AG04449 (cell line): ENCODE data around the gene MST1R.

Experiments used
- CTCF ChIA-PET: fragments of 350-600 bp; formaldehyde crosslinking; extraction: SDS; loops from one replicate; lab custom pipeline; 2021; ENCODE audit warnings: antibody characterized with exemption; lab: Yijun Ruan, JAX
- POLR2A ChIA-PET: fragments of 400-600, 350-600 bp; formaldehyde crosslinking; extraction: SDS; loops from one replicate; lab custom pipeline; 2020; ENCODE audit warnings: antibody characterized with exemption, inconsistent platforms; lab: Yijun Ruan, JAX
- DNase-seq: peaks from one replicate; pipeline ENCODE4 v3.0.0-alpha.2; 2010; ENCODE audit warnings: low read depth, low spot score
- H3K4me3 ChIP-seq: 2 replicates; pipeline ENCODE4 v1.5.1; 2011; ENCODE audit warnings: low read depth, mild to moderate bottlenecking, control low read depth, low read length
- TF ChIP-seq, protein P1 (sequence below): IDR thresholded peaks from one replicate; pipeline ENCODE4 v1.5.1; 2011; ENCODE audit warnings: mild to moderate bottlenecking, moderate library complexity, low read length, control low read depth, inconsistent platforms; ENCODE audit not compliant: insufficient read depth; ENCODE audit errors: missing control alignments

The MST1R gene

DNA sequence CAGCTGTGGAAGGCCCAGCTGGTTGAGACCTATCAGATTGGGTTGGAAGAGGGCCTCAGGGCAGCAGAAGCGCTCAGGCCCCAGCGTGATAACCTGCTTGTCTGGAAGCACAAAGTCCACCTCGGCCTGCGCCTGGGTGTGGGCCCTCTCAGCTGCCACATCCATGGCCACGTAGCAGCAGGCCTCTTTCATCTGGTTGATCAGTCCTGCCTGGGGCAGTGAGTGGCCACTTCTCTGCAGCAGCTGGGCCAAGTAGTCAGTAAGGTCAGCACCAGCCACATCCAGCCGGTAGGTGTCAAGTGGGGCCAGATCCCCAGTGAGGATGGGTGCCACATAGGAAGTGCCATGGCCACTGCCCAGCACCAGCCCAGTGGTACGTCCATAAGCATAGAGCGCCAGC lies 30.1 kb downstream of the MST1R start:
- CTCF ChIA-PET: no interaction called here
- H3K4me3 ChIP-seq: no peak overlapping the region
- POLR2A ChIA-PET: no interaction called here
- TF ChIP-seq, protein P1, sequence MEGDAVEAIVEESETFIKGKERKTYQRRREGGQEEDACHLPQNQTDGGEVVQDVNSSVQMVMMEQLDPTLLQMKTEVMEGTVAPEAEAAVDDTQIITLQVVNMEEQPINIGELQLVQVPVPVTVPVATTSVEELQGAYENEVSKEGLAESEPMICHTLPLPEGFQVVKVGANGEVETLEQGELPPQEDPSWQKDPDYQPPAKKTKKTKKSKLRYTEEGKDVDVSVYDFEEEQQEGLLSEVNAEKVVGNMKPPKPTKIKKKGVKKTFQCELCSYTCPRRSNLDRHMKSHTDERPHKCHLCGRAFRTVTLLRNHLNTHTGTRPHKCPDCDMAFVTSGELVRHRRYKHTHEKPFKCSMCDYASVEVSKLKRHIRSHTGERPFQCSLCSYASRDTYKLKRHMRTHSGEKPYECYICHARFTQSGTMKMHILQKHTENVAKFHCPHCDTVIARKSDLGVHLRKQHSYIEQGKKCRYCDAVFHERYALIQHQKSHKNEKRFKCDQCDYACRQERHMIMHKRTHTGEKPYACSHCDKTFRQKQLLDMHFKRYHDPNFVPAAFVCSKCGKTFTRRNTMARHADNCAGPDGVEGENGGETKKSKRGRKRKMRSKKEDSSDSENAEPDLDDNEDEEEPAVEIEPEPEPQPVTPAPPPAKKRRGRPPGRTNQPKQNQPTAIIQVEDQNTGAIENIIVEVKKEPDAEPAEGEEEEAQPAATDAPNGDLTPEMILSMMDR: no peak
- no peak for DNase-seq

DNA sequence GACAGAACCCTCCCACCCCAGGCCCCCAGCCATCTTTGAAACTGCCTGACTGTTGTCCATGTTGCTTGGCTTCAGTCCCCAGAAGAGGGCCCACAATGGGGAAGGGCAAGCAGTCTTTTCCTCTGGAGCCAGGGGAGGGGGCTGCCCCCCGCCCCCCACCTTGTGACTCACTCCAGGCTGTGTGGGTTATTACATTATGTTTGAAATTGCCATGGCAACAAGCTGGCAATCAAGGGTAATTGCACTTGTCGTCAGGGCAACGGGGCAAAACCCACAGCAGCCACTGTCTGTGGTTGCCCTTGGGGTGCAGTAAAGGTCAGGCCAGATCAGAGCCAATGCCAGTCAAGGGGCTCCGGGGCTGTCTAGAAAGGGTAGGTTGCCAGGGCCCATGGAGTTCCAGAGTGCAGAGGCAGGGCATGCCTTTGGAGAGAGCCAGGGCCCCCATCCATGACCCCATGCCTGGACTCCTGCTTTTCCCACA lies 30.8 kb downstream of the MST1R start:
- no peak overlapping the region for H3K4me3 ChIP-seq
- ChIA-PET POLR2A (no interaction called here), CTCF (interaction anchor here (1.5 kb wide), 1 partner anchor 10 kb away, joined by 3 read pairs; no protein-coding TSS in a partner anchor)
- no peak for DNase-seq
- TF ChIP-seq, protein P1: no peak

DNA sequence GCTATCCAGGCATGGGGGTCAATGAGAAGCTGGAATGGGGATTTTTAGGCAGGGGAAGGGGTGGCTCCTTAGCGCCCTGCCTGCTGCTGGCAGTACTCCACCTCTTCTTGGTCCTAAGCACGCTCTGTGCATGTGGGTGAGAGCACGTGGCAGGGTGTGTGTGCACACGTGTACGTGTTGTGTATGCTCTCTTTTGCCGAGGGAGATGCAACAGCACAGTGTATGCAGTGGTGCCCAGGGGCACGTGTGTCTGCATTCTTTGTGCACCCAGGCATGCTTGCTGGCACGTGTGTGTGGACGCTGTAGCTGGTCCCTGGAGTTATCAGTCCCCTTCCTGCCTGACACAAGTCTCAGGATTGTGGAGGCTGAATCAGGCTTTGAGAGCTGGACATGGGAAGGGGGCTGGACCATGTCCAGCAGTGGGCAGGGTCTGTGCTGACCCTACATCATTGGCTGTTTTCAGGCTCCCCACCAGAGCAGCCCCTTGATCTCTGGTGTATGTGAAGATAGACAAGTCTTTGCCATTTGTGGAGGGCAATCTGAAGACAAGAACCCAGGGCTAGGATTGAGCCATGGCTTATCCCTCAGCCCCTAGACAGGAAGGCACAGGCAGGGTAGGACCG lies 32.0 kb downstream of the MST1R start:
- CTCF ChIA-PET: interaction anchor here (1.5 to 1.7 kb wide), 2 partner anchors 9 to 32 kb away, joined by 3 to 5 read pairs; no protein-coding TSS in a partner anchor
- TF ChIP-seq, protein P1: no peak
- no peak for DNase-seq
- POLR2A ChIA-PET: interaction anchor here (0.9 kb wide), 1 partner anchor 13 kb away, joined by 3 read pairs; no protein-coding TSS in a partner anchor
- H3K4me3 ChIP-seq: no peak overlapping the region

DNA sequence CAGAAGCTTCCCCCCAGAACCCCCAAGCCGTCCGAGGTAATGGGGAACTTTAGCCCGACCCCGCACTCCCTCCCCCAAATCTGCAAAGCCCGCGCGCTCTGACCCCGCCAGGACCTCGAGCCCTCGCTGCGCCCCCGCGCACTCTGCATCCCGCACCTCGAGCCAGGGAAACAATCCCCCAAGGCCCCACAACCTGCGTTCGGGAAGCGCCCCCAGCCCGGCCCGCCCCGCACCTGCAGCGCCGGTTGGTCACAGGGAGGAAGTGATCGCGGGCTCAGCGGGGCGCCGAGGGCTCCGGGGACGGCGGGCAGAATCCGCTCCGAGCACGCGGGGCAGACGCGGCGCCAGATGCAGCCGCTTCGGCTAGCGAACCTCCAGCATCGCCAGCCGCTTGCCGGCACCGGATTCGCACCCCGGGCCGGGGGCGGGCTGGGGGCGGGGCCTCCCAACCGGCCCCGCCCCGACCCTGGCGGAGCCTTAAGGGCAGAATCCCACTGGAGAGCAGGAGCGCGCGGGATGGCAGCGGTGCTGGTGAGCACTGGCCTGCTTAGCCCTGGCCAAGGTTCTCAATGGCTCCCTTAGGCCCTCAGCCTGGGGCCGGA lies 34.0 kb downstream of the MST1R start, which contains the start of gene CAMKV:
Gene CAMKV (minus strand): TSS at position 382 of the 602 bp plus-strand sequence. CDS start 7,518 bp downstream, outside the sequence.
- DNase-seq: no peak
- ChIA-PET CTCF (no interaction called here), POLR2A (interaction anchor here (0.6 kb wide), 1 partner anchor 182 kb away, joined by 4 read pairs; no protein-coding TSS in a partner anchor)
- no peak within 1 kb of the TSS; the same call in 1 of the 2 replicates for H3K4me3 ChIP-seq
- TF ChIP-seq, protein P1: no peak

DNA sequence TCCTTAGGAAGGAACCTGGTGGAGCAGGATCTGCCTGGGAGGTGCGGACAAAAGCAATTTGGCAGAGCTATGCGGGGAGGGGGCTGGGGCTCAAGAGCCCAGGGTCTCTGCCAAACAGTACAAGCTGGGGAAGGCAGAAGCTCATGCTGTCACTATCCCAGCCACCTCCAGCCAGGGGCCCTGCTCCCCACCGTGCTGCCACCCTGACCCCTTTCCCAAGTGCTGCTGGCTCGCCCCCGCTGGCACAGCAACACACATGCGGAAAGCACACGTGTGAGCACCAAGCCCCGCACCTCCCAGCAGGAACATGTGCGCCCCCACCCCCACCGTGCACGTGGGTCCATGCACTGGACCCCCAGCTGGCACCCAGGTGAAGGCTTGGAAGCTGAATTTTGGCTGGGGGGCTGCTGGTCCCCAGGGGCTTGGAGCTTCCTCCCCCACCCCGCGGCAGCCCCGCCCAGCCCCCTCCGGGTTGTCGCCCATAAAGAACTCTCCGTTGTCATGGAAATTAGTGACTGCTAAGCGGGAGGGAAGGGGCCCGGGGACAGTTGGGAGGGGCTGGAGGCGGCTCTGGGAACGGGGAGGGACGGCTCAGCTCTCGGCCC lies 34.7 kb downstream of the MST1R start:
- TF ChIP-seq, protein P1: no peak
- no peak for DNase-seq
- POLR2A ChIA-PET: interaction anchor here (0.6 kb wide), 1 partner anchor 181 kb away, joined by 4 read pairs; no protein-coding TSS in a partner anchor
- H3K4me3 ChIP-seq: no peak overlapping the region
- CTCF ChIA-PET: no interaction called here

DNA sequence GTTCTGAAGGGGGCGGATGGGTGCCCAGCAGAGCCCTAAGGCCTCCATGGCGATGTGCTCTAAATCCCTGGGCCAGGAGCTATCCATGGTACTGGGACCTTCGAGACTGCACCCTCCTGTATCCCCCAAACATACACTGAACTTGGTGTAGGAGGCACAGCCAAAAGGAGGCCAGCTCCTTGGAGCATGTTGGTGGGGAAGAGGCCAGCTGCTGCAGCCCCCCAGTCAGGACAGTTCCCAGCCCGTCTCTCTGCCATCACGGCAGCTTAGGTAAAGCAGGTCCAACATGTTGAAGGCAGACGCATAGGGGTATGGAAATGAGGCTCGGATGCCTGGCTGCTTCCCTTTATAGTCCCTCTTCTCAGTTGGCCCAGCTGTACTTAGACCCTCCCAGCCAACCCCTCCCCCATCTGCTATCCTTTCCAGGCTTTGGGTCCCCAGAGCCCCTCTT lies 35.8 kb downstream of the MST1R start:
- ChIA-PET CTCF (interaction anchor here (0.9 kb wide), 1 partner anchor 30 kb away, joined by 3 read pairs; no protein-coding TSS in a partner anchor), POLR2A (no interaction called here)
- TF ChIP-seq, protein P1: no peak
- no peak for DNase-seq
- no peak overlapping the region for H3K4me3 ChIP-seq
